NCI-H2196 treated with DMSO at 0.1 percent for 48 hours (cell line): ENCODE measurements around the gene FAM20A.
"Not testable (repeated sequence)": the region's sequence is repeated elsewhere in the genome, so short reads cannot be mapped to it uniquely, and the experiment has no call there.

Experiments
- DNase-seq: peaks from one replicate; lab custom pipeline; 2025; ENCODE audit not compliant: unreplicated experiment; lab: John Stamatoyannopoulos, UW

Gene FAM20A

GRCh38 chr17:68505951-68506350, 95.2 kb downstream of the FAM20A start:
- no peak for DNase-seq

GRCh38 chr17:68501074-68501473, 100.1 kb downstream of the FAM20A start:
- no peak for DNase-seq

GRCh38 chr17:68499587-68499986, 101.6 kb downstream of the FAM20A start:
- no peak for DNase-seq

GRCh38 chr17:68498479-68499326, 102.5 kb downstream of the FAM20A start:
- no peak for DNase-seq

- no peak for DNase-seq
Observed at GRCh38 chr17:68497885-68498319, 103.3 kb downstream of the FAM20A start.

- DNase-seq: no peak
Observed at GRCh38 chr17:68495081-68495480, 106.1 kb downstream of the FAM20A start.

- DNase-seq: not testable (repeated sequence)
Observed at GRCh38 chr17:68492394-68493054, 108.6 kb downstream of the FAM20A start.

- no peak for DNase-seq
Observed at GRCh38 chr17:68491381-68492231, 109.6 kb downstream of the FAM20A start.

- no peak for DNase-seq
Observed at GRCh38 chr17:68489919-68490318, 111.2 kb downstream of the FAM20A start.
